Adipocyte (in vitro differentiated cells): ENCODE measurements around the gene ARHGAP10.

Experiments
- DNase-seq: peaks from one replicate; pipeline ENCODE4 v3.0.0-alpha.2; 2015; ENCODE audit warnings: low read depth
- H3K27me3 ChIP-seq: replicated peaks from 2 replicates; pipeline ENCODE4 v1.7.0; 2013; ENCODE audit warnings: mild to moderate bottlenecking, low read length, moderate library complexity; ENCODE audit not compliant: control insufficient read depth, insufficient read depth
- H3K36me3 ChIP-seq: 2 replicates; pipeline ENCODE4 v1.7.0; 2013; ENCODE audit warnings: low read length, mild to moderate bottlenecking, moderate library complexity; ENCODE audit not compliant: control insufficient read depth, insufficient read depth, severe bottlenecking
- H3K4me1 ChIP-seq: 2 replicates; pipeline ENCODE4 v1.7.0; 2013; ENCODE audit warnings: mild to moderate bottlenecking, low read length, moderate library complexity; ENCODE audit not compliant: control insufficient read depth, insufficient read depth
- H3K4me3 ChIP-seq: 2 replicates; pipeline ENCODE4 v1.7.0; 2013; ENCODE audit warnings: mild to moderate bottlenecking, low read length, moderate library complexity
- H3K9ac ChIP-seq: 2 replicates; pipeline ENCODE4 v1.7.0; 2013; ENCODE audit warnings: mild to moderate bottlenecking, low read length, moderate library complexity
- H3K9me3 ChIP-seq: 2 replicates; pipeline ENCODE4 v1.7.0; 2013; ENCODE audit warnings: mild to moderate bottlenecking, low read length, moderate library complexity; ENCODE audit not compliant: control insufficient read depth

ARHGAP10 gene

DNA sequence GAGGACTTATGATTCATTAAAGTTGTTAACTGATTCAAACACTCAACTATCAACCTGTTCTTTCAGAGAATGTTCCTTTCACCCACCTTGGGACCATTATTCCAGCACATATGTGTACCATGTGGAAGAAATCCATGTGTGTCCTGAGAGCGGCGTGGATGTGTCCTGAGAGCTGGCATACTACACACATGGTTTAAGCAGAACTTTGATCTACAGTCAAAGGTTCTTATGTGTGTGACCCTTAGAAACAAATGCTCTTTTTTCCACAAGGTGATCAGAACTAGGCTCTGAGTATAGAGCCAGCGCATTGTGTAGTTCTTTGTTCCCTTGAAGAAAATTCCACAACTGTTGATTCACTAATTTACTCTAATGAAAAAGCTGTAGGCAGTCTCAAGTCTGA lies 378.3 kb downstream of the ARHGAP10 start:
- Histone ChIP-seq H3K9me3 (peaks cover 3% of the 10 kb centered on the region), H3K27me3 (no peaks in the 10 kb centered on the region), H3K36me3 (no peaks in the 10 kb centered on the region), H3K4me3 (no peak overlapping the region), H3K4me1 (peaks cover 11% of the 10 kb centered on the region), H3K9ac (no peak overlapping the region)
- no peak for DNase-seq

DNA sequence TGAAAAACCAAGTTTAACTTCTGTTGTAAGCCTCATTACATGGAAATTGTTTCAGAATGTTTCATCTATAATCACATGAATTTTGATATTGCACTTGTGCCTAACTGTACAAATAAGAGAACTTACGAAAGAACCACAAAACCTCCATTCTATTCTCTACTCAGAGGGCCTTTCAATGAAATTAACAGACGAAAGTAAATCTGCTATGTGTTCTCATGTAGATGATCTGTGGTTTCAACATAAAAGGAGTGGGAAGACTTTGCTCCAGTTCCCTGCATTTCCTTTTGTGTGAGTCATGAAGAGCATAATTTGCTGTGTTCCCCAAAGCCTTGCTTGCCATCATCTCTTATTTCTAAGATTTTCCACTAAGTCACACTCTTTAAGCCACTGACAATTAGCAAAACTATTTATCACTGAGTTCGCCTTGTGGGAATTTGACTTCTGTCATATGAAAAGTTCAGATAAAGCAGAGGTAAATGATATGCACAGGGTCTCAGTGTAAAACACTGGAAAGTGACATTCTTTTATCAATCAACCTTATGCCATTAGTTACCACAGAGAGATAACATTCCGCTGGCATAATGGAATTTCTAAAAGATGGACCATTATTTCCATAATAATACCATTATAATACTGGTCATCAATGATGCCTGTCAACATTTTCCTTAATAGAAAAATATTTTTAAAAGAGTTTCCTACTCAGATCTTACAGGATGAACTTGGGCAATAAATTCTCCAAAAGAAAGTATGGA lies 380.5 kb downstream of the ARHGAP10 start:
- no peaks in the 10 kb centered on the region for H3K27me3 ChIP-seq
- H3K9ac ChIP-seq: no peak overlapping the region
- no peaks in the 10 kb centered on the region for H3K36me3 ChIP-seq
- no peak overlapping the region for H3K4me3 ChIP-seq
- H3K9me3 ChIP-seq: no peaks in the 10 kb centered on the region
- H3K4me1 ChIP-seq: peaks cover 24% of the 10 kb centered on the region
- peak; percentile 86 for DNase-seq

DNA sequence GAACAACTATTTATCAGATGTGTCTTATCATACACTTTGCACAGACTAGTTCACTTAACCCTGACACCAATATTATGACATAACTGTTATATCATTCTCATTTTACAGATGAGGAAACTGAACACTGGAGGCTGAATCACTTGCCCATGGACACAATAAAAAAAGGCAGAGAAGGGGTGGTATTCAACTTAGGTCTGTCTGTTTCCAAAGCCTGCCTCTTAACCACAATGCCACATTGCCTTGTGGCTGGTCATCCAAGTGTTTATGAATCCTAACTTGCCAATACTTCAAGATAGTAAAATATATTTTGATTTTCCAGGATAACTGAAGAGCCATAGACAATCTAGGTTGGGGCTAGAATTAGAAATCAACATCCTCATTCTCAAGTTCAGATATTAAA lies 382.5 kb downstream of the ARHGAP10 start:
- no peak overlapping the region for H3K9ac ChIP-seq
- peaks cover 24% of the 10 kb centered on the region for H3K4me1 ChIP-seq
- no peaks in the 10 kb centered on the region for H3K27me3 ChIP-seq
- no peaks in the 10 kb centered on the region for H3K36me3 ChIP-seq
- H3K9me3 ChIP-seq: no peaks in the 10 kb centered on the region
- no peak overlapping the region for H3K4me3 ChIP-seq
- DNase-seq: no peak

DNA sequence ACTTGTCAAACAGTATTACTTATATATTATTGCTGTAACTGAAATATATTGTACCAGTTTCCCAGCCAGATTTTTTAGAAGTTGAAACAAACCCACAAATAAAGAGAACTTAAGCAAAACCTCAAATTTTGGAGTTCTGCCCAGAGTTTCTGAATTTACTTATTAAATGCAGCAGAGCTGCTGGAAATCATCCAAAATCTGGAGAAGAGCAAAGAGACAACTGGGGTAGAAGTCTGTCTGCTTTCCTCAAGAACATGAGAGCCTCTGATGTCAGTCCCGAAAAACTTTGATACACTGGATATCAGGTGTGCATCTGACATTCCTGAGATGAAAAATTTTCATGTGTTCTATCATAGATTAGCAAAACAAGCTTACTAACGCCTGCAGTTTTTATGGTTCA lies 384.4 kb downstream of the ARHGAP10 start:
- Histone ChIP-seq H3K4me3 (no peak overlapping the region), H3K36me3 (no peaks in the 10 kb centered on the region), H3K9ac (no peak overlapping the region), H3K9me3 (no peaks in the 10 kb centered on the region), H3K4me1 (peaks cover 24% of the 10 kb centered on the region), H3K27me3 (no peaks in the 10 kb centered on the region)
- peak; percentile 95 for DNase-seq

DNA sequence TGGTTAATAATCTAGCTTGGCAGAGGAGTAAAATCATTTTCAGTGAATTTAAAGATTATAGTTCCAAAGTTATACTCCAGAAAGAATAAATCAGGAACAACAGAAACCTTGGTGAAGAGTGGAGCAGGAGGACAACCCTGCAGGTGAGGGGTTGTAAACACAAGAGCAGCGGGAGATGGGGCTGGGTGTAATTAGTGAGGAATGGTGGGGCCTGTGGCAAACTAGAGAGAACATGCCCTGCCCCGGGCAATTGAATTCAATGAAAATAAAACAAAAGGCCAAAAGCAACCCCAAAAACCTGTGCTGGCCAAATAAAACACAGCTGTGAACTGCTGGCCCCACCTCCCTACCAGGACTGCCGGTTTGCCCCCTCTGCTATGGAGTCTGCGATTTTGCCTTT lies 385.1 kb downstream of the ARHGAP10 start:
- Histone ChIP-seq H3K9ac (no peak overlapping the region), H3K27me3 (no peaks in the 10 kb centered on the region), H3K9me3 (no peaks in the 10 kb centered on the region), H3K36me3 (no peaks in the 10 kb centered on the region), H3K4me3 (no peak overlapping the region), H3K4me1 (peaks cover 18% of the 10 kb centered on the region)
- DNase-seq: no peak

DNA sequence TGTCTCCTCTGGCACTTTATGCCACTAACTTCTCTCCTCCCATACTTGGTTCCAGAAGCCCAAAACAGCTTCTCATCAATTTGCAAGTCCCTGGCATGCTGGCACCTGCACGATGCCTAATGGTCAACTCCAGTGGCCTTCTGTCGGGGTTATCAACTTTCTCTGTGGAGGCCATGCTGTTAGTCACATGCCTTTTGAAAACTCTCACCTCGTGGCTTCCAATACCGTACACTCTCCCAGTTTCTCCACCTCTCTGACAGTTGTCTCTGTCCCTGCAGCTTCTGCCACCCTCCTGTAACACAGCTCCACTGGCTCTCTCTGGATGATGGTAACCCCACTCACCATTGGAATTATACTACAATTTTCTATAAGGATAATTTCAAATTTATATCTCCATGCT lies 386.3 kb downstream of the ARHGAP10 start:
- no peaks in the 10 kb centered on the region for H3K27me3 ChIP-seq
- no peaks in the 10 kb centered on the region for H3K36me3 ChIP-seq
- H3K9me3 ChIP-seq: peaks cover 5% of the 10 kb centered on the region
- H3K4me3 ChIP-seq: no peak overlapping the region
- peaks cover 13% of the 10 kb centered on the region for H3K4me1 ChIP-seq
- no peak for DNase-seq
- no peak overlapping the region for H3K9ac ChIP-seq

DNA sequence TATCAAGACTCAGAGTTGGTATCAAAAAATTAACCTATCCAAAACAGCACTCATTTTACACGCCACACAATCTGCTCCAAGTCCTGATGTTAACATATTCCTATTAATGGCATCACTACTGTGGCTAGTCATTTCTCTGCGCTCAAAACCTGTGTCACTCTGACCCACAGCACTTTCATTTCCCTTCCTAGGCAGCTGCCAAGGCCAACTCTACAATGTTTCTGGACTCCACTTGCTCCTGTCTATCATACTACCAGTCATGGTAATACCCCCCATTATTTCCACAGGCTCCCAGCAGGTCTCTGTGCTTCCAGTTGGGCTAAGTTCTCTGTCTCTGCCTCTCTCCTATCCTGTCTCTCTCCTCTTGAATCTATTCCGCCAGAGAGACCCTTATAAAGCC lies 386.7 kb downstream of the ARHGAP10 start:
- no peak overlapping the region for H3K4me3 ChIP-seq

DNA sequence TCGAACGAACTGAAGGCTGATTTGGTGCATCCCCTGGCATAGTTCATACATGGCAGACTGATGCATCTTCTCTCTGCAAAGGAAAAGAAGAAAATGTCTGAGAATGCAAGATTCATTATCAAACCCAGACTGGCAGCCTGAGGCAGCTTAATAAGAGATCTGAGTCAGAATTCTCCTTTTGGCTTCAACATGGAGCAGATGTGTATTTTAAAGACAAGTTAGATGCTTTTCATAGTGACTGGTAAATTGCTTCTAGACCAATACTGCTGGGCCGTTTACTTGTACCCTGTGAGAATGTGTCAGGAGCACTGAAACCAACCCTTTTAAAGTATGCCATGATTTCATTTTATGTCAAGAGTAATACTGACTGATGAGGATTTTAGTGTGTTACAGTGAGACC lies 388.3 kb downstream of the ARHGAP10 start:
- Histone ChIP-seq H3K36me3 (no peaks in the 10 kb centered on the region), H3K27me3 (no peaks in the 10 kb centered on the region), H3K4me1 (peaks cover 13% of the 10 kb centered on the region), H3K9ac (no peak overlapping the region), H3K4me3 (no peak overlapping the region), H3K9me3 (peaks cover 23% of the 10 kb centered on the region)
- DNase-seq: peak; percentile 57

More for the DNA sequence above, 386.7 kb downstream of the ARHGAP10 start:
- Histone ChIP-seq H3K9me3 (peaks cover 9% of the 10 kb centered on the region), H3K36me3 (no peaks in the 10 kb centered on the region), H3K9ac (no peak overlapping the region), H3K27me3 (no peaks in the 10 kb centered on the region), H3K4me1 (peaks cover 13% of the 10 kb centered on the region)
- no peak for DNase-seq
